EL (cell line): ENCODE measurements around the gene BUD31.
"Not testable (repeated sequence)": the region's sequence is repeated elsewhere in the genome, so short reads cannot be mapped to it uniquely, and the experiment has no call there.

Source experiments
- DNase-seq: peaks from one replicate; pipeline ENCODE4 v3.0.0-alpha.2; 2016

Gene BUD31

GRCh38 chr7:99408379-99409191 is at the start of gene BUD31, which contains the start of gene PDAP1:
Gene BUD31, plus strand, starts transcription at chr7:99408969. Its CDS starts 2,124 bp downstream, at chr7:99411093.
Gene PDAP1, minus strand, starts transcription at chr7:99408597. Its CDS starts 49 bp downstream, at chr7:99408548.
- peak; percentile 92 for DNase-seq

- DNase-seq: no peak
Measured at GRCh38 chr7:99359465-99360154, 49.2 kb upstream of the BUD31 start.

- peak; percentile 74 for DNase-seq
Measured at GRCh38 chr7:99362801-99363200, 46.0 kb upstream of the BUD31 start.

GRCh38 chr7:99363286-99363685 is 45.5 kb upstream of the BUD31 start:
- DNase-seq: no peak

- DNase-seq: no peak
Measured at GRCh38 chr7:99365318-99366141, 43.2 kb upstream of the BUD31 start.

DNA sequence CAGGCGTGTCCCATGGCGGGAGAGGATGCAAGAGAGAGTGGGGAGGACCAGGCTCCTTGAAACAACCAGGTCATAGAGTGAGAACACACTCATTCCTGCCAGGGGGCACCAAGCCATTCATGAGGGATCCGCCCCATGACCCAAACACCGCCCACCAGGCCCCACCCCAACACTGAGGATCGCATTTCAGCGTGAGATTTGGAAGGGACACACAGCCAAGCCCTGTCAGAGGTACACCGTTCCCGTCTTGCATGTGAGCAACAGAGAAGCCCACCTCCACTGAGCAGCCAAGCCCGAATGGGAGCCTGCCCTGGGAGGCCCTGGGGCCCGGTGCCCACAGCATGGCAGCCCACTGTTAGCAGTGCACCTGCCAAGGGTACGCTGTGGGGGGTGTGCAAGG is 42.1 kb upstream of the BUD31 start:
- no peak for DNase-seq

- no peak for DNase-seq
Measured at GRCh38 chr7:99368750-99369389, 39.9 kb upstream of the BUD31 start.

DNA sequence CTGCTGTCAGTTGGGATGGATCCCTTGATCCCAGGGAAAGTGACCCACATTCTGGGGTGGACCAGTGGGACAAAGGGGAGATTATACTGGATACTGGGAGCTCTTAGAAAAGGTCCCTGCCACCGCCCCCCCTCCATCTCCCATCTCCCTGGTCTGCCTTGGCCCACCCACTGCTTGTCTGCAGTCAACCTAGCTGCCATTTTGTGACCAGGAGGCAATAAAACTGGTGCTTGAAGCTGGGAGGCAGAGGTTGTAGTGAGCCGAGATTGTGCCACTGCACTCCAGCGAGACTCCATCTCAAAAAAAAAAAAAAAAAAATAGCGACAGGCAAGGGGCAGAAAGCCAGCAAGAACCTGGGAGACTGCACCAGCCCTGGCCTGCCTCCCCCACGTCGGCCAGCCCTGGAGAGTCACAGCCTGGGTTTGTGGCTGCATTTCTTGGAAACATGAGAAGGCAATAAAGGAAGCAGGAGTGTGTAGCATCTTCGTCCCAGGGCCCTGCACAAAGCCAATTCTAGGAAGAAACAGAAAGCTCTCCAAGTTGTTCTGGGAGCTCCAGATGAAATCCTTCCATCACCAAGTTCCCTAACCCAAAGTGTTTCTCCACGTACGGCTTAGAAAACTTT is 38.9 kb upstream of the BUD31 start:
- DNase-seq: no peak

DNA sequence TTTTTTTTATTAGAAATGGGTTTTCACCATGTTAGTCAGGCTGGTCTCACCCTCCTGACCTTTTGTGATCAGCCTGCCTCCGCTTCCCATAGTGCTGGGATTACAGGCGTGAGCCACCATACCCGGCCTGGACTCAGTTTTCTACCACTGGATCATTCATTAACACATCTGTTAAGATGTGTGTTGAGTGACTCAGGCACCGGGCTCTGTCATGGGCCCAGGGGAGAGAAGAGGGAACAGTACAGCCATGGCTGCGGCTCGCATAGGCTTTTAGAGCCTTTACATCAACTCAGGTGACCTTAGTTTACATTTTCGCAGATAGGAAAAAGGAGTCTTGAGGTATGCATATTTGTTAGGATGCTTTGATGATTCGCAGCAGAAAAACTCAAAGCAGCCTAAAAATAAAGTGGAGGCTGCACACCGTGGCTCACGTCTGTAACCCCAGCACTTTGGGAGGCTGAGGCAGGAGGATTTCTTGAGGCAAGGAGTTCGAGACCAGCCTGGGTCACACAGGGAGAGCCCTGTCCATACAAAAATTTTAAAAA is 37.3 kb upstream of the BUD31 start:
- no peak for DNase-seq

DNA sequence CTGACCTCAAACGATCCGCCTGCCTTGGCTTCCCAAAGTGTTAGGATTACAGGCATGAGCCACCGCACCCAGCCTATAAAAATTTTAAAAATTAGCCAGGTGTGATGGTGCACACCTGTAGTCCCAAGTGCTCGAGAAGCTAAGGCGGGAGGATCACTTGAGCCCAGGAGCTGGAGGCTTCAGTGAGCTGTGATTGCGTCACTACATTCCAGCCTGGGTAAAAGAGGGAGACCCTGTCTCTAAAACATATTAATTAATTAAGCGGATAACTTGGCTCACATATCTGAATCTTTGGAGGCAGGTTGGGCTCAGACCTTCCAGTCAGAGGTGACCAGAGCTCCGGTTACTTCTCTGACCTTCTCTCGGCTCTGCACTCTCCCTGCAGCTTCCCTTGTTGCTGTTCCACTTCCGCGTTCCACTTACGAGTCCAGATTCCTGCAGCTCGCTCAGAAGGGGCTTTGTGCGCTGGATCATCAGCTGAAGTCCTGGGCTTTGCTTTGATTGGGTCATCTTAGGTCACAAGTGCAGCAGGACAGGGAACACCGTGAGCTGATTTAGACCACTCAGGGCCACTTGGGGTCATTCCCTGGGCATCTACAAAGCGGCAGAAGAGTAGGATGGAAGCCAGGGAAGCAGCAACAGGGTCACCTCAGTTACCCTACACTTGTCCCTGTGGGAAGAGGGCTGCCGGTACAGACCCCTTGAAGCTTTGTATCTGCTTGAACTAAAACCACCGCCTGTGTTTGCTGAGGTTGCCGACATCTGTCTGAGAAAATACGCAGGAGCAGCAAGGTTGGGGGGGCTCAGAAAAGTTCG is 36.3 kb upstream of the BUD31 start:
- DNase-seq: peak; percentile 49

DNA sequence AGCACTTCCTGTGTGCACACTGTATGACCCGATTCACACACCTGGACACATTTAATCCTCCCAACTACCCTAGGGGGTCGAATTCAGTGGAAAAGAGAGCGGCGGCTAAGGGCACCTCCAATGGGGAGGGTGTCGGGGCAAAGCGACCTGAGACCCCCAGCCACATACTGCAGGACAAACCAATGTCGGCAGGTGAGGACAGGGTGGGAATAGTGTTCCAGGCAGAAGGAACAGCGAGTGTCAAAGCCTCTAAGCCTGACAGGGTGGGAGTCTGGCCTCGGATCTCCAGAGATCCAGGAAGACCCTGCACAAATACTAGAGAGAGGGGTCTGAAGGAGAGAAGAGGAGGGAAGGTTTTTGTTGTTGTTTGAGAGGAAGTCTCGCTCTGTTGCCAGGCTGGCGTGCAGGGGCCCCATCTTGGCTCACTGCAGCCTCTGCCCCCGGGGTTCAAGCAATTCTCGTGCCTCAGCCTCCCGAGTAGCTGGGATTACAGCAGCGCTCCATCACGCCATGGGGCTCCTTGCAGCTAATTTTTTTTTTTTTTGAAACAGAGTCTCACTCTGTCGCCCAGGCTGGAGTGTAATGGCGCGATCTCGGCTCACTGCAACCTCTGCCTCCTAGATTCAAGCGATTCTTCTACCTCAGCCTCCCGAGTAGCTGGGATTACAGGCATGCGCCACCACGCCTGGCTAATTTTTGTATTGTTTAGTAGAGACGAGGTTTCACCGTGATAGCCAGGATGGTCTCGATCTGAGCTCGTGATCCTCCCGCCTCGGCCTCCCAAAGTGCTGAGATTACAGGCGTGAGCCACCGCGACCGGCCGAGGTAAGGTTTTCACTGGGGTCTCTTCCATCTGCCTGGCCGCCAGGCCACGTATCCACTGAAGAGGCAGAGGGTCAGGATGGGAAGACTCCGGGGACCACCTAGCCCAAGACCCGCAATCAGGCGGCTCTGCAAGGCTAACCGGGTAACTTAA is 35.4 kb upstream of the BUD31 start:
- no peak for DNase-seq

DNA sequence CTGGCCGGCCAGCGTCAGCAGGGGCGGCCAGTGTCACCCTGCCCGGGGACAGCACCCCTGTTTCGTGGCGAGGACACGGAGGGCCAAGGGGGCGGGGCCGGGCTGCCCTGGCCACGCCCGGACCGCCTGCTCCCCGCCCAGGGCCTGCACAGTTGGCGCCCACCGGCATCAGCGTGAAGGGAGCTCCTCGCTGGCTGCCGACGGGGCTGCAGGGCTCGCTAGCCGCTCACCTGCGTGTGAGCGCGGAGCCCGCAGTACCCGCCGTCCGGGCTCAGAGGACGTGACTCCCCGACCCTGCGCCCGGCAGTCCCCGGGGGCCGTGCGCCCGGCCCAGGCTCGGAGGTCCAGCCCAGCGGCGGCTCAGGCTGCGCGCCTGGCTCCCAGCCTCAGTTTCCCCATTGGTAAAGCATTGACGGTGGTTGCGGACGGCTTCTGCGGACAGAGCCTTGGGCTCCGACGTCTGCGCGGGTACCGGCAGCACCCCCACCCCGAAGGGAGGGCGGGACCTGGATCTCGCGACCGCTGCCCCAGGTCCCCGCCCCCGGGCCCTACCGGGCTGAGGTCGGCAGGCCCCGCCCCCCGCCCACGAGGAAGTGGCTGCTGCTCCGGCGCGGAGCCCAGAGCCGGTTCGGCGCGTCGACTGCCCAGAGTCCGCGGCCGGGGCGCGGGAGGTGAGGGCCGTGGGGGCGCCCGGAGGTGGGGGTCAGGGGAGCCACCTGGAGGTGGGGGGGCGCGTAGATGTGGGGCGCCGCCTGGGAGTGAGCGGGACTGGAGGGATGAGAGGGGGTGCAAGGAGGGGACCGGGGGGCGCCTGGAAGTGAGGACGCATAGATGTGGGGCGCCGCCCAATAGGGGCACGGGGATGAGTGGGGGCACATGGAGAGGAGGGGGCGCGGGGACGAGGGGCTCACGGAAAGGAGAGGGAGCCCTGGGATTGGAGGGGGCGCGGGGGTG is 34.4 kb upstream of the BUD31 start, which contains the start of gene ARPC1B:
TSS of gene ARPC1B (plus strand) at position 620 of the 954 bp plus-strand sequence. CDS start 10,985 bp downstream, outside the sequence.
- DNase-seq: peak; percentile 78

DNA sequence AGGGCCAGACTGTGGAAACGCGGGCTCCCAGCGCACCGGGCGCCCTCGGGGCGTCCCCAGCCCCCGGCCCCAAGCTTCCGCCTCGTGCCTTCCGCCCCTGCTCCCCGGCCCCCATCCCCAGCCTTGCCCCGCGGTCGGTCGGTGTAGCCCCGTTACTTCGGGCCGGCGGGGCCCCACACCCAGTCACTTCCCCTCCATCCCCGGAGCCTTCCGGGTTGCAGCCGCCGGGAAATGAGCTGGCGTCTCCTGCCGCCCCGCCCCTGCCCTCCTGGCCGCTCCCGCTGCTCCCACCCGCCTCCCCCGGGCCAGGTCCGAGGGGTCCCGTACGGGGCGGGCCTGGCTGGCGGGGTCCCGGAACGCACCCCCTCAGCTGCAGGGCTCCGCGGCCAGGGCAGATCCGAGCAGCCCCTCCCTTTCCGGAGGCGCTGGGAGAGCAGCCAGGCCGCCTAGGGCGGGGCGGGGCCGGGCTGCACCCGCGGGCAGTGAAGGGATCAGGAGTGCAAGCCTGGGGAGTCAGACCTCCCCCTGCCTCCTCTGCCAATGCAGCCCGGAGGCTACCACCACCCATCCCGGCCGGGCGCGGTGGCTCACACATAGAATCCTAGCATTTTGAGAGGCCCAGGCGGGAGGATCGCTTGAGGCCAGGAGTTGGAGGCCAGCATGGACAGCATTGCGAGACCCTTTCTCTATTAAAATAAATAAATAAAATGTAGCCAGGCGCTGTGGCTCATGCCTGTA is 33.5 kb upstream of the BUD31 start:
- peak; percentile 81 for DNase-seq

GRCh38 chr7:99379043-99379577 is 29.7 kb upstream of the BUD31 start:
- peak; percentile 88 for DNase-seq

DNA sequence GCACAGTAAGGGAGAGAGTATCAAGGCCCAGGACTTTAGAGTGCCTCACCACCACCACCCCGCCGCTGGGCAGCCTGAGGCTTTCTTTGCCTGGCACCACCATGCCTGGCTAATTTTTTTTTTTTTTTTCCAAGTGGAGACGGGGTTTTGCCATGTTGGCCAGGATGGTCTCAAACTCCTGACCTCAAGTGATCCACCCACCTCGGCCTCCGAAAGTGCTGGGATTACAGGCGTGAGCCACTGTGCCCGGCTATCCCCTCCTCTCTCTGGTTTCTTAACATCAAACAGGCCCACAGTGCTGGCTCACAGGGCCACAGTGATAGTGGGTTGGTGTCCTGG is 29.1 kb upstream of the BUD31 start:
- DNase-seq: not testable (repeated sequence)

DNA sequence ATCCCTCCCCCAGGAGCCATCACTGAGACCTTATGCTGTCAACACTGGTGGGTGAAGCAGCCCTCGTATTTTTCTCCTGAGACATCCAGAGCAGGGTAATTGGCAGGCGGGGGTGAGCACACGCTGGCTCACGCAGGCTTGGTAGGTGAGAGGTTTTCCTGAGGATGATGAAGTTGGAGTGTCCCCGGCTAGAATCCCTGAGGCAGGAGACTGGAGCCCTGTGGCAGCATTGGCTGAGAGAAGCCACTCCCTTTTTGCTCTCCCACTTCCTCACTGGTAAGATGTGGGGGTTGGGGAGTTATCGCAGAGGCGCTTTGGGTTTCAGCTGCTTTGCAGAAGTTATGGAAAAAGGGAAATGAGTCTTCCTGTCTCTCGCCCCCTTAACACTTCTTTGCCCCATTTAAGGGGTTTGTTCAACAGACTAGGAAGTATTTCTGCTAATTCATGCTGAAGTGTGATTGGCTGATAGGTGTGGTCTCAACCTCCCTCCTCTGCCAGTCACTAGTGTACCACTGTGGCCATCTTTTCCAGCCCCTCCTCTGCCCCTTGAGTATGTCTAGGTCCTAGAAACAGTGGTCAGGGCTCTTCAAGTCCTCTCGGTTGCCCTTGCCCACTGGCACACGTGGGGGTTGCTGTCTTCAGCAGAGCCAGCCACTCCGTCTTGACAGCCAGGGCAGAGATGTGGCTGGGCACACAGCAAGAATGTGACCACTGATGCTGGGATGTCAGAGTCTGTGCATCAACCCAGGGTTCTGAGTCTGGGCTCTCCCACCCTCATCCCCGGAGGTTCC is 28.5 kb upstream of the BUD31 start:
- DNase-seq: peak; percentile 40
